OCI-LY1 (cell line): Measurements from ENCODE around the gene RSPRY1.

ENCODE experiments used
- CTCF ChIP-seq: fragments of 200-600 bp; sonication (generic), shearing (Covaris generic); IDR thresholded peaks from 2 replicates; pipeline ENCODE4 v1.5.1; 2017; ENCODE audit warnings: mild to moderate bottlenecking, antibody characterized with exemption, low read length, moderate library complexity, mixed read lengths
- EZH2 ChIP-seq: fragments of 200-600 bp; sonication (generic), shearing (Covaris generic); IDR thresholded peaks from 2 replicates; pipeline ENCODE4 v1.8.0; 2017; ENCODE audit warnings: borderline replicate concordance, mixed run types, mild to moderate bottlenecking, antibody characterized with exemption, low read length, moderate library complexity, mixed read lengths

GRCh38 chr16:57166451-57166850 is 19.7 kb upstream of the RSPRY1 start:
- TF ChIP-seq CTCF: no peak
- TF ChIP-seq EZH2: no peak
